Measurements from ENCODE around the gene SMARCAL1. TPM values are rescaled to one million over a fixed set of nuclear protein-coding genes. Genes with fewer than 3 reads are reported as not detected.
A peak's percentile ranks its signal among the peaks of the same experiment; 100 is the strongest.

SMARCAL1 gene
- 9.0 TPM for total RNA-seq
- 10 to 100 TPM; 17.8 to 22.7 (median 20.9) TPM for polyA plus RNA-seq (ENCODE audit: insufficient read depth in 1 of 8, insufficient read length in 8 of 8, low replicate concordance in 1 of 8)
- long read RNA-seq, donor 1, partial matches to known transcripts: 7 of 7 reads
- long read RNA-seq, donor 1, other reads (novel, unspliced or antisense): 0 of 7 reads
- long read RNA-seq, donor 2: 0 reads
- long read RNA-seq, donor 3, partial matches to known transcripts: 17 of 19 reads
- long read RNA-seq, donor 3, other reads (novel, unspliced or antisense): 0 of 19 reads
- long read RNA-seq, donor 4: 0 reads
- long read RNA-seq, donor 5, partial matches to known transcripts: 11 of 14 reads
- long read RNA-seq, donor 5, other reads (novel, unspliced or antisense): 0 of 14 reads
- long read RNA-seq, donor 6, partial matches to known transcripts: 13 of 17 reads
- long read RNA-seq, donor 6, other reads (novel, unspliced or antisense): 0 of 17 reads
- long read RNA-seq, donor 7: 0 reads
- long read RNA-seq, donor 8: 0 reads
- long read RNA-seq, donor 9, partial matches to known transcripts: 7 of 9 reads
- long read RNA-seq, donor 9, other reads (novel, unspliced or antisense): 0 of 9 reads
- long read RNA-seq, donor 10, partial matches to known transcripts: 7 of 11 reads
- long read RNA-seq, donor 10, other reads (novel, unspliced or antisense): 0 of 11 reads
- long read RNA-seq, donor 11, partial matches to known transcripts: 6 of 10 reads
- long read RNA-seq, donor 11, other reads (novel, unspliced or antisense): 0 of 10 reads

DNA sequence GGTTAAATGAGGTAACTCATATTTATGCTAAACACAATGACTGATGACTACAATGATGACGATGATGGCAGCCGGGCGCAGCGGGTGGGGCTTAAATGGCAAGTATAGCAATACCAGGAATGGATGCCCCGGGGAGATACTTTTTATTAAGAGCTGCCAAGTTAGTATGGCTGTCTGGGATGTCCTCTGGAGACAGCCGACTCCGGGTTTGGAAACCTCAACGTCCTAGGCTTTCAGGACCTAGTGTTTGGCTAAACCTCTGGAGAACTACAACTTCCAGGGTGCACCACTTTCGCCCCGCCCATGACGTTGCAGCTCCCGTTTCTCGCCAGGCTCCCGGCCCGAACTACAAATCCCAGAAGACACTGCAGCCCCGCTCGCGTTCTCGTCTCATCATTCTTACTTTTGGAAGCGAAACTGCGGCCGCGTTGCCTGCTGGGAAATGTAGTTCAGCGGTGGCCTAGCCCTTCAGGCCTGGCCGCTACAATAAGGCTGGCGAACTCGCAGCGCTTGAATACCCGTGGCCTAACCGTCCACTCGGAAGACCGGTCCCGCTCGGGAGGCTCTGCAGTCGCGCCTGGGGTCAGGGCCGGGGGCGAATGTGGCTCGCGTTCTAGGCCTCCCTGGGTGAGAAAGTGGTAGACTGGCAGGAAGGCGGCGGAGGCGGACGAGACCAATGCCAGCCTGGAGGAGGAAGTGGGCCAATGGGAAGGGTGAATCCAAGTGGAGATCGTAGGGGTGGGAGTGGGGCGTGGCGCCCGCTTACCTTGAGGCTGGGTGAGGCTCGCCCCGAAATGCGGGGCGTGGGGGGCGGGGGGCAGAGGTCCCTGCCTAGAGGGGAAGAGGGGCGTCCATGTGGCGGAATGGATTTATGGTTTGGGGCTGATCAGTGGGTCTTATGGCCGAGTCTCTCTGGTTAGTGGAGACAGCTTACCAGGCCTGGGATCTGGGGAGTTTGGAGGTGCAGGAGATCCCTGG is at the start of gene SMARCAL1:
TSS of gene SMARCAL1 (plus strand) at position 463 of the 978 bp plus-strand sequence. CDS start 2,221 bp downstream, outside the sequence.
- Histone ChIP-seq H3K27me3 (ENCODE audit: control insufficient read depth, insufficient read depth, low read length) (peaks cover 8% of the 10 kb centered on the region), H3K4me3 (ENCODE audit: low read length) (peak within 1 kb of the TSS; percentile 81), H3K9me3 (replicated peaks; ENCODE audit: control insufficient read depth, low read depth, low read length) (no peaks in the 10 kb centered on the region), H3K27ac (ENCODE audit: low read length) (peak within 1 kb of the TSS; percentile 92), H3K4me1 (ENCODE audit: control insufficient read depth, insufficient read depth, low read length) (peaks cover 13% of the 10 kb centered on the region), H3K36me3 (ENCODE audit: control insufficient read depth, insufficient read depth, low read length) (peaks cover 26% of the 10 kb centered on the region)
- WGBS (ENCODE audit: insufficient coverage): 6% methylated on average over 52 of the region's 56 CpGs
- peak; percentile 99 for DNase-seq

DNA sequence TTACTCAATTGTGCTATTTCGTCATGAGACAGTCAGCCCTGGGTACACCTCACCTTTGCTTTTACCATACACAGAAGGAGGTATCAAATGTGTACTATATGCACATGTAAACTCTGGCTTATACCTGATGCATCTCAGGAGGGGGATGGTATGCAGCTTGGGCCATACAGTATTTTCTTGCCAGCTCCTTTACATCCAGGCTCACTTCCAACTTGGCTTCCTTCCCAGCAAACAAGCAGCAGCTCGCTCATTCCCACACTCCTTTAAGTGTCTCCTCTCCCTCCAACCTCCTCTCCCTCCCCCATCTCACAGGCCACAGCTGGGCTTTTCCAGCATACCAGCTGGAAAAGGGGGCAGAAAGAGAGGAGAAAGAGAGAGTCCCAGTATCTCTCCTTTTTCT is 49.6 kb upstream of the SMARCAL1 start:
- DNase-seq: peak; percentile 48
- no CpG with 5 or more reads among the region's 2 CpGs for WGBS (ENCODE audit: insufficient coverage)
- H3K27ac ChIP-seq (ENCODE audit: low read length): no peak overlapping the region
- no peaks in the 10 kb centered on the region for H3K9me3 ChIP-seq (replicated peaks; ENCODE audit: control insufficient read depth, low read depth, low read length)
- peaks cover 2% of the 10 kb centered on the region for H3K4me1 ChIP-seq (ENCODE audit: control insufficient read depth, insufficient read depth, low read length)
- H3K4me3 ChIP-seq (ENCODE audit: low read length): no peak overlapping the region
- H3K27me3 ChIP-seq (ENCODE audit: control insufficient read depth, insufficient read depth, low read length): no peaks in the 10 kb centered on the region
- H3K36me3 ChIP-seq (ENCODE audit: control insufficient read depth, insufficient read depth, low read length): no peaks in the 10 kb centered on the region

DNA sequence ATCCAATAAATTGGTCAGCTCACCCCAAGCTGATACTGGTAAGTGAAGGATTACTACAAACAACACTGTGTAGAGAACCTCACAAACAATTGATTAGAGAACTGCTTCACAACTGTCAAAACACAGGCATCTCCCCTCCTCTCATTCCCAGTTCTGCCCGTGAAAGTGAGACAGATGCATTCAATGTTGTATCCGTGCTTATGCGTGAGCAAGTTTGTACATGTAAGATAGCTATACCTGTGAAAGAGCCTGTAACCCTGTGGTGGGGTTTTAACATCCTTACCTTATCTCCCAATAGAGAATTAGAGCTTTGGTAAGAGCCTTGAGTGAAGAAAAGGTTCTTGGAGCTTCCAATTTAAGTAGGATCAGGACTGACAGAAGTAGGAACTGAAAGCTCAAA is 49.1 kb upstream of the SMARCAL1 start:
- Histone ChIP-seq H3K9me3 (replicated peaks; ENCODE audit: control insufficient read depth, low read depth, low read length) (no peaks in the 10 kb centered on the region), H3K4me3 (ENCODE audit: low read length) (no peak overlapping the region), H3K36me3 (ENCODE audit: control insufficient read depth, insufficient read depth, low read length) (no peaks in the 10 kb centered on the region), H3K27ac (ENCODE audit: low read length) (no peak overlapping the region), H3K4me1 (ENCODE audit: control insufficient read depth, insufficient read depth, low read length) (peaks cover 2% of the 10 kb centered on the region), H3K27me3 (ENCODE audit: control insufficient read depth, insufficient read depth, low read length) (no peaks in the 10 kb centered on the region)
- WGBS (ENCODE audit: insufficient coverage): no CpG with 5 or more reads among the region's 3 CpGs
- DNase-seq: no peak

DNA sequence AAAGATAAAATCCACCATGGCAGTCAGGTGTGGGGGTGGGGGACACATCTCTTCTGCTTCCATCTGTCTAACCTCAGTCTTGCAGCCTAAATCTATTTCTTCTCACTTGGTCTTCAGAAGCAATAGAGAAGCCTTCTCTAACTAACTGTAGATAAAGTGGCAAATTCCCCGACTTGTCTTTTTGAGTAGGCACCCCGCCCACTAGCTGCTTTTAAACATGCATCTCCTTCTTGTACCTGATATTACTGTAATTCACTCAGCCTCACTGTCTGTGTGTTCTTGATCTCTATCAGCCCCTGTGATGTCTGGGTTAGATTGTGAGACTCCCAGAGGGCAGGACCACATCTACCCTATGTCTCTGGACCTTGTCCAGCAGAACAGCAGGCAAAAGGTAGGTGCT is 46.8 kb upstream of the SMARCAL1 start:
- Histone ChIP-seq H3K4me3 (ENCODE audit: low read length) (no peak overlapping the region), H3K9me3 (replicated peaks; ENCODE audit: control insufficient read depth, low read depth, low read length) (no peaks in the 10 kb centered on the region), H3K27ac (ENCODE audit: low read length) (no peak overlapping the region), H3K4me1 (ENCODE audit: control insufficient read depth, insufficient read depth, low read length) (peaks cover 2% of the 10 kb centered on the region), H3K27me3 (ENCODE audit: control insufficient read depth, insufficient read depth, low read length) (peaks cover 9% of the 10 kb centered on the region), H3K36me3 (ENCODE audit: control insufficient read depth, insufficient read depth, low read length) (no peaks in the 10 kb centered on the region)
- DNase-seq: no peak
- no CpG with 5 or more reads among the region's 2 CpGs for WGBS (ENCODE audit: insufficient coverage)

DNA sequence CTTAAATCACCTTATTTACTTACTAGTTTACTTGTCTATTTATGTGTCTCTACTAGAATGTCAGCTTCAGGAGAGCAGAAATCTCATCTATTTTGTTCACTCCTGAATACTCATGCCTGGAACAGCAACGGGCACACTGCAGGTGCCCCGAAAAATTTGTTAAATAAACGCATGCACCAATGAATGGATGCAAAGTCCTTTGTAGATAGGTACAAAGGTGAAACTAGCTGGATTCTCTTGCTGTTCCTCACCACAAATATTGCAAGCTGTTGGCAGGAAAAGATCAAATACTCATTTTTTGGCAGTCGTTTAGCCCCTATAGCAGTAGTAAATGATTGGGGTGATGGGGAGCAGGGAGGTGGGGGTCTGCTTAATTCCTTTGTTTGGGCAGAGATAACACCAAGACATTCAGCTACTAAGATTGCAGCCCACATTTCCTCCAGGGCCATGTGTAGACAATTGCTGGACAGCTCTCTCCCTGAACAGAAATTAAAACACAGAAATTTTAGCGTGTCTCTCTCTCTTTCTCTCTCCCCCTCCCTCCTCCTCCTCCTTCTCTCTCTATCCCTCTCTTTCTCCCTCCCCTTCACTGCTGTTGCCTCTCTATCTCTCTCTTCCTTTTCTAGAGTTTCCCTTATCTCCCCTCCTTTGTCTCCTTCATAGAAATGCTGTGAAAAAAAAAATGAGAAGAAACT is 45.4 kb upstream of the SMARCAL1 start:
- Histone ChIP-seq H3K27ac (ENCODE audit: low read length) (no peak overlapping the region), H3K4me1 (ENCODE audit: control insufficient read depth, insufficient read depth, low read length) (peaks cover 8% of the 10 kb centered on the region), H3K36me3 (ENCODE audit: control insufficient read depth, insufficient read depth, low read length) (no peaks in the 10 kb centered on the region), H3K27me3 (ENCODE audit: control insufficient read depth, insufficient read depth, low read length) (peaks cover 23% of the 10 kb centered on the region), H3K4me3 (ENCODE audit: low read length) (no peak overlapping the region), H3K9me3 (replicated peaks; ENCODE audit: control insufficient read depth, low read depth, low read length) (no peaks in the 10 kb centered on the region)
- no peak for DNase-seq
- WGBS (ENCODE audit: insufficient coverage): 14% methylated on average over 1 of the region's 5 CpGs

DNA sequence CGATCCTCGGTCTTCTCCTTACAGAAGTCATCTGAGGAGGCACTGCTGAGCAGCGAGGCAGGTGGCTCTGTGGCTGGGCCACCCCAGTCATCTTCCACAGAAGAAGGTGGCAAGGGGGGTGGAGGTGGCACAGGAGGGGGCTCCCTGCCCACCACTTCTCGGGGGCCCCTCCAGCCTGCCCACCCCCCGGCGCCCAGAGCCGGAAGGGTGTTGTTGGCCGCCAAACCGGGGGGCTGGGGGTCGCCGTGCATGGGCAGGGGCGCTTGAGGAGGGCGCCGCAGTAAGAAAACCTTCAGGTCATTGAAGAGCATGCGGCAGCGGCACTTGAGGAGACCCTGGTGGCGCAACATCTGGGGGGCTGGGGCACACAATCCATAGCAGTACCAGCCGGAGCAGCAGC is 42.5 kb upstream of the SMARCAL1 start:
- H3K27ac ChIP-seq (ENCODE audit: low read length): no peak overlapping the region
- no peaks in the 10 kb centered on the region for H3K36me3 ChIP-seq (ENCODE audit: control insufficient read depth, insufficient read depth, low read length)
- DNase-seq: no peak
- H3K4me3 ChIP-seq (ENCODE audit: low read length): no peak overlapping the region
- no peaks in the 10 kb centered on the region for H3K9me3 ChIP-seq (replicated peaks; ENCODE audit: control insufficient read depth, low read depth, low read length)
- peaks cover 10% of the 10 kb centered on the region for H3K4me1 ChIP-seq (ENCODE audit: control insufficient read depth, insufficient read depth, low read length)
- 74% methylated on average over 15 of the region's 18 CpGs for WGBS (ENCODE audit: insufficient coverage)
- H3K27me3 ChIP-seq (ENCODE audit: control insufficient read depth, insufficient read depth, low read length): peaks cover 27% of the 10 kb centered on the region

DNA sequence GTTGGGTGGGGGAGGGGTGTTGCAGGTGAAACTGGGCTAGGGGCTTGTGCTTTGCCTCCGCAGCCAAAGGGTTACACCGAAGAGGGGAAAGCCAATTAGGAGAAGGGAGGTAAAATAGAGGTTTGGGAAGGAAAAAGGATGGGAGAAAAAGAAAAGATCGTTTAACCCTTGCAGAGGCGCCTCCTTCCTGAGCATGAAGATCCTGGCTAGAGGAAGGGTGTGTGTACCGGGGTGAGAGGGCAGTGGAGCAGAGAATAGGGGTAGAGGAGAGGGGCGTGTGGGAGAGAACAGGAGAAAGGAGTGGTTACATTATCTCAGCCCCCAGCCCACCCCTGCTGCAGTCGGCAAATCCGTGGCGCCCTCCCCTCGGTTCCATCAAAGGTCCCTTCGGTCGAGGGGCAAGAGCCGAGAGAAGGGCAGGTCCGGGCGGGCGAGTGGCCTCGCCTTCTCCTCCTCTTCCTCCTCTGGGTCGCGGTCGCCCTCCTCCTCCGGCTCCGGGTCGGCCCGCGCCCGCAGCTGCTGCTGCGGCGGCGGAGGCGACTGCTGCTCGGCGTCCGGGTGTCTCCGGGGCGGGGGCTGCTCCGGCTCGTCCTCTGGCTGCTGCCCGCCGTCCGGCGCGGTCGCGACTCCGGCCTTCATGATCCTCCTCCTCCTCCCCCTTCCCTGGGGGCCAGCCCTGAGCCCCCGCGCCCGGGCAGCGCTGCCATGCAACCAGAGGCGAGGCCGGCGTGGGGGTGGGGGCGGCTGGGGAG is 41.1 kb upstream of the SMARCAL1 start:
- Histone ChIP-seq H3K4me1 (ENCODE audit: control insufficient read depth, insufficient read depth, low read length) (peaks cover 10% of the 10 kb centered on the region), H3K4me3 (ENCODE audit: low read length) (no peak overlapping the region), H3K9me3 (replicated peaks; ENCODE audit: control insufficient read depth, low read depth, low read length) (no peaks in the 10 kb centered on the region), H3K36me3 (ENCODE audit: control insufficient read depth, insufficient read depth, low read length) (no peaks in the 10 kb centered on the region), H3K27me3 (ENCODE audit: control insufficient read depth, insufficient read depth, low read length) (peaks cover 27% of the 10 kb centered on the region), H3K27ac (ENCODE audit: low read length) (no peak overlapping the region)
- no peak for DNase-seq
- under 1% methylated on average over 33 of the region's 53 CpGs for WGBS (ENCODE audit: insufficient coverage)

DNA sequence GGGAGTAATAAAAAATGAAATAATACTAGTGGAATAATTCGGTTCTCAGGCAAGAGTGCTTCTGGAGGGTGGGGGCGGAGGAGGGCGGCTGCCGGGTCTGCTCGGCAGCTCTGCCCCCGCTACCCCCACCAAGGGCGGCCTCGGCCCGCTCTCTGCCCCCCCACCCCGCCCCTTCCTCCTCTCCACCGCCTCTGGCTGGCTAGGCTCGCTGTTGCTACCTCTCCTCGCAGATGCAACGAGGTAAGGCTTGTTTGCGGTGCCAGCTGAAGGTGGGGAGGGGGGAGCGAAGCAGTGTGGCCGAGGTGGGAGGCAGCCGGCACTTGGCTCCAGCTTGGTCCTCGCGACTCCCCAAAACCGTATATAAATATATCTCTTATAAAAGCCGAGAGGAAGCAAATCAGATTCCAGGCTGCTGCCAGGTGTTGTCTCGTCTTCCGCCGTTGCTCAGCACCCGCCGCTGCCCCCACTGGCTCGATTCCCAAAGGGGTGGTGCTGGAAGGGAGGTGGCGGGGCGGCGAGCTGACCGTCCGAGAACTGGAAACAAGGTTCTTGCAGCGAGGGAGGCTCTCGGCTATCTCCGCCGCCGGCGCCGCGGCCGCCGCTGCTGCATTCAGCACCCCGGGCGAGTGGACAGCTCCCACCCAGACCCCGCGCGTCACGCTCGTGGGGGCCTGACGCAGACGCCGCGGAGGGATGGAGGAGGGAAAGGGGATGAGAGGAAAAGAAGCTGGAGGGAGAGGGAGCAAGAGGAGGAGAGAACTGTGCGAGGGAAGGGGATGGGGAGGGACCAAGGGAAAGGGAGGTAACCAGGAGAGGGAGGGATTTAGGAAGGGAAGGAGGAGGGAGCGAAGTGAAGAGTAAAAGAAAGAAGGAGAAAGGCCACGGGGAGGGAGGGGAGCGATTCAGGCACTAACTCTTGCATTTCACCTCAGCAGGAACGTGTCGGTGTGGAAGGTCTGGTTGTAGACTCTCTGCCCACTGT is 40.3 kb upstream of the SMARCAL1 start, which contains the start of gene MARCHF4:
TSS of gene MARCHF4 (minus strand) at position 763 of the 982 bp plus-strand sequence. CDS start 2,223 bp downstream, outside the sequence.
- H3K4me3 ChIP-seq (ENCODE audit: low read length): no peak within 1 kb of the TSS
- peaks cover 10% of the 10 kb centered on the region for H3K4me1 ChIP-seq (ENCODE audit: control insufficient read depth, insufficient read depth, low read length)
- peak; percentile 84 for DNase-seq
- WGBS (ENCODE audit: insufficient coverage): 2% methylated on average over 34 of the region's 60 CpGs
- no peaks in the 10 kb centered on the region for H3K9me3 ChIP-seq (replicated peaks; ENCODE audit: control insufficient read depth, low read depth, low read length)
- H3K27ac ChIP-seq (ENCODE audit: low read length): no peak within 1 kb of the TSS
- H3K36me3 ChIP-seq (ENCODE audit: control insufficient read depth, insufficient read depth, low read length): no peaks in the 10 kb centered on the region
- H3K27me3 ChIP-seq (ENCODE audit: control insufficient read depth, insufficient read depth, low read length): peaks cover 27% of the 10 kb centered on the region
